HG03175 (cell line): ENCODE data around the gene GLCCI1.
"Not testable (repeated sequence)": the region's sequence is repeated elsewhere in the genome, so short reads cannot be mapped to it uniquely, and the experiment has no call there.

Source experiments
- ATAC-seq: cut with Tn5 transposase; IDR thresholded peaks from one replicate; pipeline ENCODE4 v1.9.1; 2021; ENCODE audit warnings: mild to moderate bottlenecking, moderate library complexity; ENCODE audit not compliant: unreplicated experiment

The GLCCI1 gene

DNA sequence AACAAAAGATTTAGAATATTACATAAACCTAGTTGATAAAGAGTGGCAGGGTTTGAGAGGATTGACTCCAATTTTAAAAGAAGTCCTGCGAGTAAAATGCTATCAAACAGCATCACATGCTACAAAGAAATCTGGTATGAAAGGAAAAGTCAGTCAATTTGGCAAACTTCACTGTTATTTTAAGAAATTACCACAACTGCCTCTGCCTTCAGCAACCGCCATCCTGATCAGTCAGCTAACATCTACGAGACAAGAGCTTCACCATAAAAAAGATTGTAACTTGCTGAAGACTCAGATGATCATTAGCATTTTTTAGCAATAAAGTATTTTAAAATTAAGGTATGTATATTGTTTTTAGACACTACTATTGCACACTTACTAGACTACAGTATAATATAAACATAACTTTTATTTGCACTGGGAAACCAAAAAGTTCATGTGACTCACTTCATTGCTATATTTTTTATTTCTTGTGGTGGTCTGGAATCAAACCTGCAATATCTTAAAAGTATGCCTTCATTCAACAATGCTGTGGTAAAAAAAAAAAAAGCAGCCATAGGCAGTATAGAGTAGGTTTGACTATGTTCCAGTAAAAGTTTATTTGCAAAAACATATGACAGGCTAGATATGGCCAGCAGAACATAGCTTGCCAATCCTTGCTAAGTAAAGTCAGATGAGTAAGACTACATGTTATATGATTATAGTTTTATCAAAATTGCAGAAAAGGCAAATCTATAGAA is 74.4 kb downstream of the GLCCI1 start:
- ATAC-seq, result no peak

DNA sequence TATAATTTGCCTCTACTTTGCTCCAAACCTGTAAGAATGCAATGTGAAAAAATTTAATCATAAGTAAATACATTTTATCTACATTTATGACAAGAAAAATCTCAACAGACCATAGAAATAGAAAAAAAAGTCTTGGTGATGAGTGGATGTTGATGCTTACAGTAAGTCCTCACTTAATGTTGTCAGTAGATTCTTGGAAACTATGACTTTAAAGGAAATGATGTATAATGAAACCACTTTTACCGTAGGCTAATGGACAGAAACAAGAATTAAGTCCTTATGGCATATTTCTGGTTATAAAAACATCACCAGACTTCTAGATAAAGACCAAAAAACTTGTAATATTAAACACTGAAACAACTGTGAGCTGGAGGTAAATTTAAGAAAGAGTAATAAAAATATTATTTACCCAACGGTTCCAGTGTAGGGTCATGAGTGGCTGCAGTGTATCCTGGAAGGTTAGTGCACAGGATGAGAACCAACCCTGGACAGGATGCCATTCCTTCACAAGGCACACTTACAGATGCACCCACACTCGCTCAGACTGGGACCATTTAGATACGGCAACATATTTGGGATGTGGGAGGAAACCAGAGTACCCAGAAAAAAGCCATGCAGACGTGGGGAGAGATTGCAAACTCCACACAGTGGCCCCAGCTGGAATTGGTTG is 76.3 kb downstream of the GLCCI1 start:
- no peak for ATAC-seq

DNA sequence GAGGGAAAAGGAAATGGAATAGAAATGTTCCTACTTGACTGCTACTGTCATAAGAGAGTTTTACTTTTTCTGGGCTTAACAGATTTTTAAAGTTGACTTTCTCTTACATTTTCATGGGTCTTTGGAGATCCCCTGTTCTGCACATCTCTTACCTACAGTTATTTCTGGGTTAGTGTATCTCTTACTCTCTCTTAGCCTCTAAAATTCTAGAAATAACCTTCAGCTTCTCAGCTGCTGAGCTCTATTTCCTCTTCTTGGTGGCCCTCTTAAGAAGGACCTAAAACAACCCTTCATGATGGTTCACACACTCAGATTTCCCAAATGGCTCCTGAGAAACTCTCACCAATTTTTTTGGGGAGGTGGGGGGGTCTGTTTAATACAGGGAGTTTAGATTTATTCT is 79.5 kb downstream of the GLCCI1 start:
- not testable (repeated sequence) for ATAC-seq

- no peak for ATAC-seq
These were observed 82.8 kb downstream of the GLCCI1 start for GRCh38 chr7:8051373-8051772.

GRCh38 chr7:8051998-8052397 is 83.4 kb downstream of the GLCCI1 start:
- ATAC-seq, result no peak

DNA sequence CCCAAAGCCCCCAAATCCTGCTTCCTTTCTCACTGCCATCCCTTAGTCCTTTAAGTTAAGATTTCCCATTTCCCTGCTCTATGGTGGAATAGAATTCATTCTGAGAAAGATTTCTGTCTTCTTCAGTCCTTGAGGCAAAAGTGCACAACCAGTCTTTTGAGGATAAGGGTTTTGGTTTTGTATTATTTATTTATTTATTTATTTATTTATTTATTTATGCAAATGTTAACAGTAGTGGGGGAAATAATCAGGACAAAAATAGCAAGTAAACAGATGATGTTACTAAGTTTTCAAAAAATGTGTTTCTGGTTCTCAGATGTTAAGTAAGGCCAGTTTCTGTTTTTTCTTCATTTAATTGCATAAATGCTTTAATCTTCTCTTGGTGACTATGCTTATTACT is 84.2 kb downstream of the GLCCI1 start:
- ATAC-seq, result no peak

- no peak for ATAC-seq
These were observed 87.8 kb downstream of the GLCCI1 start for GRCh38 chr7:8056439-8056838.

DNA sequence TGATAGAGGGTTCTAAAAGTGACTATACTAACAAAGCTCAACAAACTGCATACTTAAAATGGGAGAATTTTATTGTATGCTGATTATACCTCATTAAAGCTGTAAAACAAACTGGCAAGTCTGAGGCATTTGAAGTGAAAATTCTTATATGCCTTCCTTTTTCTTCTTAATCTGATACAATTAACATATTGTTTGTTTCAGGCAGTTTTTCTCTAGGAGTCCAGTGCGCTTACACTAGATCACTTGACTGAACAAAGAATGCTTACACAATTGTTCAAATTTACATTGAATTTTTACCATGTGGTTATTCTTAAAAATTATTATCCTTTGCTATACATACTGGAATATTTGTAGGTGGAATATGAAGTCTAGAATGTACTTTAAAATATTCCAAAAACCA is 89.0 kb downstream of the GLCCI1 start:
- ATAC-seq, result no peak

- no peak for ATAC-seq
These were observed 89.7 kb downstream of the GLCCI1 start for GRCh38 chr7:8058322-8058721.

- ATAC-seq, result no peak
These were observed 90.3 kb downstream of the GLCCI1 start for GRCh38 chr7:8058852-8059251.

- no peak for ATAC-seq
These were observed 91.6 kb downstream of the GLCCI1 start for GRCh38 chr7:8060241-8060640.

DNA sequence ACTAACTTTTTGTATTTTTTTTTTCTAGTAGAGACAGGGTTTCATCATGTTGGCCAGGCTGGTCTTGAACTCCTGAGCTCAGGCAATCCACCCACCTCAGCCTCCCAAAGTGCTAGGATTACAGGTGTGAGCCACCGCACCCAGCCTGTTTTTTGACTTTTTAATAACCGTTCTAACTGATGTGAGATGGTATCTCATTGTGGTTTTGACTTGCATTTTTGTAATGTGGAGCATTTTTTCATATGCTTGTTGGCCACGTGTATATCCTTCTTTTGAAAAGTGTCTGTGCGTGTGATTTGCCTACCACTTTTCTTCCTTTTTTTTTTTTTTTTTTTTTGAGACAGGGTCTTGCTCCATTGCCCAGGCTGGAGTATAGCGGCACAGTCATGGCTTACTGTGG is 94.7 kb downstream of the GLCCI1 start:
- ATAC-seq, result not testable (repeated sequence)

GRCh38 chr7:8063706-8064297 is 95.2 kb downstream of the GLCCI1 start:
- no peak for ATAC-seq

DNA sequence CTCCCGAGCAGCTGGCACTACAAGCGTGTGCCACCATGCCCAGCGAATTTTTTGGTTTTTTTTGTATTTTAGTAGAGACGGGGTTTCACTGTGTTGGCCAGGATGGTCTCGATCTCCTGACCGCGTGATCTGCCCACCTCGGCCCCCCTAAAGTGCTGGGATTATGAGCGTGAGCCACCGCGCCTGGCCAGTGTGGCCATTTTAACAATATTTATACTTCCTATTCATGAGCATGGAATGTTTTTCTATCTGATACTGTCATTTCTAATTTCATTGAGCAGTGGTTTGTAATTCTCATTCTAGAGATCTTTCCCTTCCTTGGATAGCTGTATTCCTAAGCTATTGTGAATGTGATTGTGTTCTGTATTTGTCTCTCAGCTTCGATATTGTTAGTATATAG is 96.2 kb downstream of the GLCCI1 start:
- ATAC-seq, result no peak

DNA sequence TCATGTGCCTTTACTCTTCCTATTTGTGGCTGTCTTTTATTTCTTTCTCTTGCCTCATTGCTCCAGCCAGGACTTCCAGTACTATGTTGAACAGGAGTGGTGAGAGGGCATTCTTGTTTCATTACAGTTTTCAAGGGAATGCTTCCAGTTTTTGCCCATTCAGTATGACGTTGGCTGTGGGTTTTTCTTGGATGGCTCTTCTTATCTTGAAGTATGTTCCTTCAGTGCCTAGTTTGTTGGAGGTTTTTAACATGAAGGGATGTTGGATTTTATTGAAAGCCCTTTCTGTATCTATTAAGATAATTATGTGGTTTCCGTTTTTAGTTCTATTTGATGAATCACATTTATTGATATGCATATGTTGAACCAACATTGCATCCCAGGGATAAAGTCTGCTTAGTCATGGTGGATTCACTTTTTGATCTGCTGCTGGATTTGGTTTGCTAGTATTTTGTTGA is 96.8 kb downstream of the GLCCI1 start:
- no peak for ATAC-seq

DNA sequence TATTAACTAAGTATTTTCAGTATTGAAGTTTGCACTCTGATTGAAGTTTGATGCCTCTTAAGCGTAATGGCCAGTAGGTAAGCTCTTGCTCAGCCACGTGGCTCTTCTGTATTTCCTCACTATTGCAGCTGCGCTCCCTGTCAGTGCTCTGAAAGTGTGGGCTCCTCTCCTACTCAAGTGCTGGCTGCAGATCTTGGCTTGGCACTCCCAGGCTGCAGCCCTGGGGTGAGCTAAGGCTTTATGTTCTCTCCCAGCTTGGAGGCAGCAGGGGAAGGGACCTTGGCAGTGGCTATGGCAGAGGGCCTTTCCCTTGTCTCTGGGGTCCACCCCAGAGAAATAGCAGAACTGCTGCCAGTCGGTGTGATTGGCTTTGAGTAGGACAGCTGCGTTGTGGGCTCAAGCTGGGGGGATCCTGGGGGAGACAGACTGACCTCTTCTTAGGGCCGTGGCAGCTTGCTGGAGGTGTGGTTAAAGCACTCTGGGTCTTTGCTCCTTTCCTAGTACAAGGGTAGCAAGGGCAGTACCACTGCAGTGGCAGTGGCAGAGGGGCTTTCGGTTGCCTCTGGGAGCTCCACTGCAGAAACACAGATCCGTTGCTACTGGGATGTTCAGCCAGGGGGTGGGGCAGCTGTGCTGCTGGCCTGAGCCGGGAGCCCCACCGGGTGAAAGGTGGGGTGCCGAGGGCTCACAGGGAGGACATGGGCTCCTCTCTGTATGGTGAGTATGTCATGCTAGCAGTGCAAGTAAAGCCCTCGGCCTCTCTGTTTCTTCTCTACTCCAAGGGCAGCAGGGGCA is 100.5 kb downstream of the GLCCI1 start:
- no peak for ATAC-seq

- ATAC-seq, result no peak
These were observed 102.0 kb downstream of the GLCCI1 start for GRCh38 chr7:8070451-8071180.

DNA sequence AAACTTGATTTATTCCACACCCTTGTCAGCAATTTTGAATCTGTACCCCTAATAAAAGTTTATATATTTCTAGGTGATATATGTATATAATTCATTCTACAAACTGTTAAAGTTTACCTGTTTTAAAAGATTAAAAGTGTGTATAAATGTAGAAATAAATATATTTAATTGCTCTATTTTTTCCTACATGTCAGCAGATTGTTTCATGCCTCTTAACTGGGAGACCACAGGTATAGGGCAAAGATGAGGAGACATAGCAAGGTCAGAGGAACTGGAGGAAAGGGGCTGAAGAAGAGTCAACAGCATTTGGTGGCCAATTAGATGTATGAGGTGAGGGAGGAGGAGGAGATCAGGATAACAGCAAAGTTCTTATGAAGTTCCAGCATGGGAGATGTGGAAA is 109.8 kb downstream of the GLCCI1 start:
- no peak for ATAC-seq

GRCh38 chr7:8082762-8083161 is 114.2 kb downstream of the GLCCI1 start:
- ATAC-seq, result no peak

DNA sequence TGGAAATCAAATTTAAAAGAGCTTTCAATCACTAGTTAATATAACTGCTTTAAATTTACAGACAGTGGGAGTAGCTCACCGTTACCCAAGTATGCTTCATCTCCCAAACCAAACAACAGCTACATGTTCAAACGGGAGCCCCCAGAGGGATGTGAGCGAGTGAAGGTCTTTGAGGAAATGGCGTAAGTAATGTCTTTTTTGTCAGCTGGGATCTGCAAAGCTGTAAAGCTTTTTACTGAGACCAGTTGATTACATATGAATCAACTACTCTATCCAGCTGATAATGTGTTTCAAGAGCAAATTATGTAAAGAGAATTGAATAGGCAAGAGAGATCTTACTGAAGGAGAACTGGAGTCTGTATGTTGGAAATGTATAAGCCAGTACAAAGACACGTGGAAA is 116.2 kb downstream of the GLCCI1 start:
- ATAC-seq, result no peak

DNA sequence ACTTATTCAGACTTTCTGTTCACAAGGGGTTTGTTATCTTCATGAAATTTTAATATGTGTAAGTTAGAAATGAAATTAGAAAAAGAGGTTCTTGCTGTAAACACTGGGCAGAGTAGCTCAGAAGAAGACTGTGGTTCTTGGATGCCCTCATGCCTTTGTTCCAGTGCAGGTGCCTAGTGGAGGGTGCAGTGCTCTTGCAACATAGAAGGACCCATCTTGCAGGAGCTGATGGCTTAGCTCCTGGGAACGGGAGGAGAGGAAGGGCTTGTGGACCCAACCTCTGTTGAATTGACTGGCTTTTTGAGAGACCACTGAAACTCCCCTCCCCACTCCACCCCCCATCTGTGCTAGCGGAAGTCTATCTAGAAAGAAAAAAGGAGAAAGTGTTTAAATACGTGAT is 116.8 kb downstream of the GLCCI1 start:
- ATAC-seq, result no peak
